Measurements from ENCODE around the gene APEH. TPM values are rescaled to one million over a fixed set of nuclear protein-coding genes. Genes with fewer than 3 reads are reported as not detected.

The APEH gene
- total and polyA plus RNA-seq, 9 of the 15 experiments (the other 6 are each of a cell fraction or from before 2014, with no cell fraction given): 70.9 to 177 (median 117) TPM

DNA sequence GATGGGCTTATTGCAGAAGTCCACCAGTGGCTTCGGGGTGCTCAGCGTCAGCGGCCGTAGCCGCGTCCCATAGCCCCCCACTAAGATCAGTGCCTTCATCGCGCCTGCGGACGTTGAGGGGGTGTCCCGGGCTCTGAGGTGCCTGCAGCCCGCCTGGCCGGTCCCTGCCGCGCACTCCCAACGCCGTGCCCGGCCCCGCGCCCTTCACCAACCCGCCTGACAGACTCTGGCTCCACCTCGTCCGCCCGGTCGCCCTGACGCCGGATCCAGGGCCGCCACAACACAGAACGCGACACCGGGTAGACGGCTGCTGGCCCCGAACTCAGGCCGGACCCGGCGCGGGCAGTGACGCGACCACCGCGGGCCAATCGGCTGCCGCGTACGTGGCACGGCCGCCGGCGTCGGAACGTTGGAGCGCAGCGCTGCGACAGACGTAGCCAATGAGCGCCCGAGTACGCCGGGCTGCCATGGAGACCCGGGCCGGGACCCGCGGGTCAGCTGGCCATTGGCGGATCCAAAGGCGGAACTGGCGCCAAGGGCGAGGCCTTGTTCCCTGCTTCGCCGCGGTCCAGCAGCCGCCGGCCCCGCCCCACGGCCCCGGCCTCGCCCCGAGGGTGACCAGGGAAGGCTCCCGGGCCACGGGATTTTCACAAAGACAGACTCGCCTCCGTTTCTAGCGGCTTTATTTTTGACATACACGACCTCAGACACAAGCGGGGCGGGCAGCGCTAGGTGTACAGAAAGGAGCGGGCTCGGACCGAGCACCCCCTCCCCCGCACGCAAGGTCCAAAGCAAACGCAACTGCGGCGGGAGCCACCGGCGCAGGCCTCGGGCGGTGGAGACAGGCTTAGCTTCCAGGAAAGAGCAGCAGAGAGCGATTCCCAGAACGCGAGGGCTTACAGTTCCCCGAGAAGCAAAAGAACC, 49.7 kb downstream of the APEH start, which contains the start of gene GMPPB (continued):
- peak; percentile 61 for TF ChIP-seq POLR2B (IDR thresholded peaks at IDR 0.05; ENCODE audit: low read depth, partially characterized antibody)
- no peak for TF ChIP-seq NEUROD1 (IDR thresholded peaks at IDR 0.05; ENCODE audit: borderline replicate concordance, low read depth, low read length, partially characterized antibody)
- no peak for TF ChIP-seq KAT8 (IDR thresholded peaks at IDR 0.05; ENCODE audit: low read depth)
- no peak for TF ChIP-seq ZNF311 (CRISPR knock-in tag; IDR thresholded peaks at IDR 0.05)
- no peak for TF ChIP-seq SRSF1 (IDR thresholded peaks at IDR 0.05; ENCODE audit: low read depth, low read length)
- TF ChIP-seq U2AF2 (optimal IDR thresholded peaks at IDR 0.05; ENCODE audit: low read depth, low read length): no peak
- no peak for TF ChIP-seq BRF1 (IDR thresholded peaks at IDR 0.05; ENCODE audit: borderline replicate concordance, extremely low read depth, insufficient read length)
- TF ChIP-seq, protein P1, sequence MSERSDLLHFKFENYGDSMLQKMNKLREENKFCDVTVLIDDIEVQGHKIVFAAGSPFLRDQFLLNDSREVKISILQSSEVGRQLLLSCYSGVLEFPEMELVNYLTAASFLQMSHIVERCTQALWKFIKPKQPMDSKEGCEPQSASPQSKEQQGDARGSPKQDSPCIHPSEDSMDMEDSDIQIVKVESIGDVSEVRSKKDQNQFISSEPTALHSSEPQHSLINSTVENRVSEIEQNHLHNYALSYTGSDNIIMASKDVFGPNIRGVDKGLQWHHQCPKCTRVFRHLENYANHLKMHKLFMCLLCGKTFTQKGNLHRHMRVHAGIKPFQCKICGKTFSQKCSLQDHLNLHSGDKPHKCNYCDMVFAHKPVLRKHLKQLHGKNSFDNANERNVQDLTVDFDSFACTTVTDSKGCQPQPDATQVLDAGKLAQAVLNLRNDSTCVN (CRISPR knock-in tag; IDR thresholded peaks at IDR 0.05): no peak
- no peak for TF ChIP-seq KDM2B (CRISPR knock-in tag; IDR thresholded peaks at IDR 0.05)
- no peak for TF ChIP-seq ZNF133 (CRISPR knock-in tag; IDR thresholded peaks at IDR 0.05)
- TF ChIP-seq RBM14 (IDR thresholded peaks at IDR 0.05; ENCODE audit: borderline replicate concordance, insufficient read depth, low read depth, low read length): no peak
- TF ChIP-seq, protein P2, sequence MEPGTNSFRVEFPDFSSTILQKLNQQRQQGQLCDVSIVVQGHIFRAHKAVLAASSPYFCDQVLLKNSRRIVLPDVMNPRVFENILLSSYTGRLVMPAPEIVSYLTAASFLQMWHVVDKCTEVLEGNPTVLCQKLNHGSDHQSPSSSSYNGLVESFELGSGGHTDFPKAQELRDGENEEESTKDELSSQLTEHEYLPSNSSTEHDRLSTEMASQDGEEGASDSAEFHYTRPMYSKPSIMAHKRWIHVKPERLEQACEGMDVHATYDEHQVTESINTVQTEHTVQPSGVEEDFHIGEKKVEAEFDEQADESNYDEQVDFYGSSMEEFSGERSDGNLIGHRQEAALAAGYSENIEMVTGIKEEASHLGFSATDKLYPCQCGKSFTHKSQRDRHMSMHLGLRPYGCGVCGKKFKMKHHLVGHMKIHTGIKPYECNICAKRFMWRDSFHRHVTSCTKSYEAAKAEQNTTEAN (CRISPR knock-in tag; IDR thresholded peaks at IDR 0.05): peak; percentile 87
- TF ChIP-seq KDM4B (IDR thresholded peaks at IDR 0.05; ENCODE audit: borderline replicate concordance in 2 of 2, low read depth in 1 of 2): no peak
- TF ChIP-seq NR1H2 (CRISPR knock-in tag; IDR thresholded peaks at IDR 0.05): no peak
- TF ChIP-seq KAT2B (IDR thresholded peaks at IDR 0.05; ENCODE audit: low read depth, low read length): no peak
- TF ChIP-seq ZNF239 (CRISPR knock-in tag; IDR thresholded peaks at IDR 0.05): no peak
- TF ChIP-seq ADNP (tag; IDR thresholded peaks at IDR 0.05): no peak
- peak in 1 of 2 experiments; percentile 49; a peak in 1 of 4 replicates for TF ChIP-seq FOXK2 (conservative IDR thresholded peaks at IDR 0.05 in 1 of 2, IDR thresholded peaks at IDR 0.05 in 1 of 2; ENCODE audit: low read depth in 2 of 2)
- peak; percentile 73 for TF ChIP-seq SUPT5H (IDR thresholded peaks at IDR 0.05)
- 0 out of 2 replicates have a peak, but pooled peaks have one; percentile 20 for TF ChIP-seq HDAC2 (IDR thresholded peaks at IDR 0.05)
- no peak for TF ChIP-seq HDAC6 (IDR thresholded peaks at IDR 0.05; ENCODE audit: low read depth, low read length)
- no peak; the same call in 1 of the 2 replicates for TF ChIP-seq FOXP1 (CRISPR knock-in tag; IDR thresholded peaks at IDR 0.05)
- peak; percentile 78 for TF ChIP-seq EGR1 (conservative IDR thresholded peaks at IDR 0.05)
- TF ChIP-seq, protein P3, sequence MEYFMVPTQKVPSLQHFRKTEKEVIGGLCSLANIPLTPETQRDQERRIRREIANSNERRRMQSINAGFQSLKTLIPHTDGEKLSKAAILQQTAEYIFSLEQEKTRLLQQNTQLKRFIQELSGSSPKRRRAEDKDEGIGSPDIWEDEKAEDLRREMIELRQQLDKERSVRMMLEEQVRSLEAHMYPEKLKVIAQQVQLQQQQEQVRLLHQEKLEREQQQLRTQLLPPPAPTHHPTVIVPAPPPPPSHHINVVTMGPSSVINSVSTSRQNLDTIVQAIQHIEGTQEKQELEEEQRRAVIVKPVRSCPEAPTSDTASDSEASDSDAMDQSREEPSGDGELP (CRISPR knock-in tag; IDR thresholded peaks at IDR 0.05; ENCODE audit: borderline replicate concordance): peak; percentile 94
- no peak for TF ChIP-seq ZNF584 (CRISPR knock-in tag; IDR thresholded peaks at IDR 0.05; ENCODE audit: low read depth)
- no peak for TF ChIP-seq GATAD2B (IDR thresholded peaks at IDR 0.05; ENCODE audit: borderline replicate concordance)
